ENCODE results near the gene USP54.

USP54 gene

GRCh38 chr10:73517166-73517888 is 73.8 kb downstream of the USP54 start:
- TF ChIP-seq GATA2 (IDR thresholded peaks at IDR 0.05; ENCODE audit: low read depth, low read length), result no peak
- TF ChIP-seq GATA3 (IDR thresholded peaks at IDR 0.05; ENCODE audit: low read depth, low read length), result no peak

- TF ChIP-seq GATA3 (IDR thresholded peaks at IDR 0.05; ENCODE audit: low read depth, low read length) (no peak), GATA2 (IDR thresholded peaks at IDR 0.05; ENCODE audit: low read depth, low read length) (no peak)
Measured at GRCh38 chr10:73512207-73512743, 78.9 kb downstream of the USP54 start.

- TF ChIP-seq GATA2 (IDR thresholded peaks at IDR 0.05; ENCODE audit: low read depth, low read length) (no peak), GATA3 (IDR thresholded peaks at IDR 0.05; ENCODE audit: low read depth, low read length) (no peak)
Measured at GRCh38 chr10:73509695-73510094, 81.4 kb downstream of the USP54 start.

- TF ChIP-seq GATA2 (IDR thresholded peaks at IDR 0.05; ENCODE audit: low read depth, low read length) (no peak), GATA3 (IDR thresholded peaks at IDR 0.05; ENCODE audit: low read depth, low read length) (no peak)
Measured at GRCh38 chr10:73506491-73506890, 84.7 kb downstream of the USP54 start.

GRCh38 chr10:73506074-73506473 is 85.1 kb downstream of the USP54 start:
- TF ChIP-seq GATA2 (IDR thresholded peaks at IDR 0.05; ENCODE audit: low read depth, low read length) (no peak), GATA3 (IDR thresholded peaks at IDR 0.05; ENCODE audit: low read depth, low read length) (no peak)

GRCh38 chr10:73503037-73503436 is 88.1 kb downstream of the USP54 start:
- TF ChIP-seq GATA2 (IDR thresholded peaks at IDR 0.05; ENCODE audit: low read depth, low read length), result no peak
- no peak for TF ChIP-seq GATA3 (IDR thresholded peaks at IDR 0.05; ENCODE audit: low read depth, low read length)

GRCh38 chr10:73501651-73502050 is 89.5 kb downstream of the USP54 start:
- TF ChIP-seq GATA3 (IDR thresholded peaks at IDR 0.05; ENCODE audit: low read depth, low read length), result no peak
- TF ChIP-seq GATA2 (IDR thresholded peaks at IDR 0.05; ENCODE audit: low read depth, low read length), result no peak

- TF ChIP-seq GATA3 (IDR thresholded peaks at IDR 0.05; ENCODE audit: low read depth, low read length), result no peak
- TF ChIP-seq GATA2 (IDR thresholded peaks at IDR 0.05; ENCODE audit: low read depth, low read length), result no peak
Measured at GRCh38 chr10:73497623-73498022, 93.5 kb downstream of the USP54 start.

- no peak for TF ChIP-seq GATA2 (IDR thresholded peaks at IDR 0.05; ENCODE audit: low read depth, low read length)
- TF ChIP-seq GATA3 (IDR thresholded peaks at IDR 0.05; ENCODE audit: low read depth, low read length), result no peak
Measured at GRCh38 chr10:73495884-73496674, 95.1 kb downstream of the USP54 start, which contains the start of gene PPP3CB. PPP3CB (minus strand) TSS chr10:73496024; CDS start chr10:73495889, 135 bp downstream.

GRCh38 chr10:73495226-73495883 is 95.8 kb downstream of the USP54 start:
- no peak for TF ChIP-seq GATA2 (IDR thresholded peaks at IDR 0.05; ENCODE audit: low read depth, low read length)
- TF ChIP-seq GATA3 (IDR thresholded peaks at IDR 0.05; ENCODE audit: low read depth, low read length), result no peak

- TF ChIP-seq GATA2 (IDR thresholded peaks at IDR 0.05; ENCODE audit: low read depth, low read length) (no peak), GATA3 (IDR thresholded peaks at IDR 0.05; ENCODE audit: low read depth, low read length) (no peak)
Measured at GRCh38 chr10:73494877-73495225, 96.3 kb downstream of the USP54 start.

- TF ChIP-seq GATA3 (IDR thresholded peaks at IDR 0.05; ENCODE audit: low read depth, low read length), result no peak
- TF ChIP-seq GATA2 (IDR thresholded peaks at IDR 0.05; ENCODE audit: low read depth, low read length), result no peak
Measured at GRCh38 chr10:73494213-73494612, 96.9 kb downstream of the USP54 start.

GRCh38 chr10:73493781-73494180 is 97.4 kb downstream of the USP54 start:
- TF ChIP-seq GATA2 (IDR thresholded peaks at IDR 0.05; ENCODE audit: low read depth, low read length), result no peak
- TF ChIP-seq GATA3 (IDR thresholded peaks at IDR 0.05; ENCODE audit: low read depth, low read length), result no peak

- TF ChIP-seq GATA2 (IDR thresholded peaks at IDR 0.05; ENCODE audit: low read depth, low read length) (no peak), GATA3 (IDR thresholded peaks at IDR 0.05; ENCODE audit: low read depth, low read length) (no peak)
Measured at GRCh38 chr10:73486601-73487000, 104.5 kb downstream of the USP54 start.
